ENCODE measurements around the gene IER5. TPM values are rescaled to one million over a fixed set of nuclear protein-coding genes. Genes with fewer than 3 reads are reported as not detected.
A peak's percentile ranks its signal among the peaks of the same experiment; 100 is the strongest.

Gene IER5
- total and polyA plus RNA-seq, 2 donors (not counting 1 experiment from before 2014, with no cell fraction given): 98.1 to 166 TPM

DNA sequence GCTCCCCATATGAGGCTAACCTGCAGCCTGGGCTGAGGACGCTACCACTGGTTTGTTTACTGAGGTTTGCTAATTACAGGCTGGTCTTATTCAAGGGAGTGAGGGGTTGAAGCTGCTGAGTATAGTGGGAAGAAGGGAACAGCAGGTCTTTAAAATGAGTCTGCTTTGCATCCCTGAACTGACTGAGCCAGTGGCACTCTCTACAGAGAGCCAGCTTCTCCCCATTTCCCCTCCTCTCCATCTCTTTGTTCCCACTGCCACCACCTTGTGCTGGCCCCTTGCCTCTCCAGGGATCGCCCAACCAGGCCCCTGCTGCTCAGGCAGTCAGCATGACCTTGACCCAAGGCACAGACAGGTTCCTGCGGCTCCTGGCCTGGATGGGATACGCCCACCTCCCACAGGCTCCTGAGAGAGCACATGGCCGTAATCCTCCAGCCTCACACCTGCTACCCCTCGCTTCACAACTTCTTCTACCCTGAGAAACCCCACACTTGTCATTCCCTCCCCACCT is 45.0 kb downstream of the IER5 start:
- Histone ChIP-seq H2AFZ (ENCODE audit: insufficient read depth, low read depth, low read length, poor library complexity, severe bottlenecking) (no peak overlapping the region), H3K27me3 (replicated peaks in 1 of 4; ENCODE audit: control extremely low read depth in 1 of 4, control insufficient read depth in 3 of 4, insufficient read depth in 4 of 4, low read length in 3 of 4) (no peaks in the 10 kb centered on the region), H3K4me2 (replicated peaks; ENCODE audit: low read depth, low read length, poor library complexity, severe bottlenecking) (peak overlapping the region; percentile 71), H4K20me1 (ENCODE audit: control insufficient read depth, insufficient read depth, low read length, poor library complexity, severe bottlenecking) (no peaks in the 10 kb centered on the region), H3K9ac (ENCODE audit: low read length) (no peak overlapping the region), H3K4me3 (ENCODE audit: control extremely low read depth in 1 of 5, extremely low read depth in 1 of 5, insufficient read depth in 1 of 5, low read depth in 2 of 5, low read length in 4 of 5) (peak overlapping the region in 1 of 5 experiments; percentile 31), H3K27ac (ENCODE audit: low read length in 2 of 2) (peak overlapping the region in 1 of 2 donors; percentile 38), H3K79me2 (ENCODE audit: control insufficient read depth, insufficient read depth, low read length) (peaks cover 9% of the 10 kb centered on the region), H3K4me1 (ENCODE audit: control insufficient read depth in 2 of 2, insufficient read depth in 2 of 2, low read length in 2 of 2) (peaks cover 84 to 90% of the 10 kb centered on the region in 2 donors), H3K9me3 (ENCODE audit: control extremely low read depth in 1 of 3, control insufficient read depth in 2 of 3, insufficient read depth in 1 of 3, low read length in 2 of 3) (peaks cover 0 to 7% (median 0%) of the 10 kb centered on the region in 3 donors), H3K36me3 (replicated peaks in 1 of 2; ENCODE audit: control extremely low read depth in 1 of 2, control insufficient read depth in 1 of 2, extremely low read depth in 1 of 2, insufficient read depth in 2 of 2, low read length in 1 of 2) (no peaks in the 10 kb centered on the region)
- CTCF ChIA-PET: interaction anchor here (0.9 to 2.6 kb wide), 9 partner anchors 9 to 271 kb away, joined by 3 to 12 read pairs (median 3); no protein-coding TSS in a partner anchor
- H3K27ac Mint-ChIP-seq: peak overlapping the region; percentile 99
- H3K27me3 Mint-ChIP-seq: no peaks in the 10 kb centered on the region
- TF ChIP-seq, protein P1, sequence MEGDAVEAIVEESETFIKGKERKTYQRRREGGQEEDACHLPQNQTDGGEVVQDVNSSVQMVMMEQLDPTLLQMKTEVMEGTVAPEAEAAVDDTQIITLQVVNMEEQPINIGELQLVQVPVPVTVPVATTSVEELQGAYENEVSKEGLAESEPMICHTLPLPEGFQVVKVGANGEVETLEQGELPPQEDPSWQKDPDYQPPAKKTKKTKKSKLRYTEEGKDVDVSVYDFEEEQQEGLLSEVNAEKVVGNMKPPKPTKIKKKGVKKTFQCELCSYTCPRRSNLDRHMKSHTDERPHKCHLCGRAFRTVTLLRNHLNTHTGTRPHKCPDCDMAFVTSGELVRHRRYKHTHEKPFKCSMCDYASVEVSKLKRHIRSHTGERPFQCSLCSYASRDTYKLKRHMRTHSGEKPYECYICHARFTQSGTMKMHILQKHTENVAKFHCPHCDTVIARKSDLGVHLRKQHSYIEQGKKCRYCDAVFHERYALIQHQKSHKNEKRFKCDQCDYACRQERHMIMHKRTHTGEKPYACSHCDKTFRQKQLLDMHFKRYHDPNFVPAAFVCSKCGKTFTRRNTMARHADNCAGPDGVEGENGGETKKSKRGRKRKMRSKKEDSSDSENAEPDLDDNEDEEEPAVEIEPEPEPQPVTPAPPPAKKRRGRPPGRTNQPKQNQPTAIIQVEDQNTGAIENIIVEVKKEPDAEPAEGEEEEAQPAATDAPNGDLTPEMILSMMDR (IDR thresholded peaks at IDR 0.05): no peak
- no peak for TF ChIP-seq EZH2 (IDR thresholded peaks at IDR 0.05; ENCODE audit: borderline replicate concordance, insufficient read depth, low read depth, low read length, poor library complexity, severe bottlenecking)
- 81% methylated on average over 6 of the region's 6 CpGs for WGBS (ENCODE audit: insufficient coverage)
- POLR2A ChIA-PET: interaction anchor here (0.7 to 7.2 kb wide), 4 partner anchors 29 to 118 kb away, joined by 3 to 109 read pairs (median 12); partner anchors contain the start of gene IER5
- H3K9me3 Mint-ChIP-seq (ENCODE audit: insufficient read depth): no peaks in the 10 kb centered on the region
- DNase-seq: peak; percentile 29
- intact Hi-C loops (cut with micrococcal nuclease): no loop called here
- no peak for ATAC-seq (ENCODE audit: low read depth)
- H3K4me1 Mint-ChIP-seq: peaks cover 95% of the 10 kb centered on the region
- H3K4me3 Mint-ChIP-seq: peak overlapping the region; percentile 86

- WGBS (ENCODE audit: insufficient coverage): 79% methylated on average over 8 of the region's 12 CpGs
- Histone ChIP-seq H3K27ac (ENCODE audit: low read length in 2 of 2) (peak overlapping the region in 1 of 2 donors; percentile 38), H3K9me3 (ENCODE audit: control extremely low read depth in 1 of 3, control insufficient read depth in 2 of 3, insufficient read depth in 1 of 3, low read length in 2 of 3) (peaks cover 0 to 7% (median 0%) of the 10 kb centered on the region in 3 donors), H3K4me3 (ENCODE audit: control extremely low read depth in 1 of 5, extremely low read depth in 1 of 5, insufficient read depth in 1 of 5, low read depth in 2 of 5, low read length in 4 of 5) (peak overlapping the region in 1 of 5 experiments; percentile 31), H3K4me1 (ENCODE audit: control insufficient read depth in 2 of 2, insufficient read depth in 2 of 2, low read length in 2 of 2) (peaks cover 79 to 85% of the 10 kb centered on the region in 2 donors), H4K20me1 (ENCODE audit: control insufficient read depth, insufficient read depth, low read length, poor library complexity, severe bottlenecking) (no peaks in the 10 kb centered on the region), H2AFZ (ENCODE audit: insufficient read depth, low read depth, low read length, poor library complexity, severe bottlenecking) (no peak overlapping the region), H3K36me3 (replicated peaks in 1 of 2; ENCODE audit: control extremely low read depth in 1 of 2, control insufficient read depth in 1 of 2, extremely low read depth in 1 of 2, insufficient read depth in 2 of 2, low read length in 1 of 2) (no peaks in the 10 kb centered on the region), H3K27me3 (replicated peaks in 1 of 4; ENCODE audit: control extremely low read depth in 1 of 4, control insufficient read depth in 3 of 4, insufficient read depth in 4 of 4, low read length in 3 of 4) (no peaks in the 10 kb centered on the region), H3K9ac (ENCODE audit: low read length) (no peak overlapping the region), H3K79me2 (ENCODE audit: control insufficient read depth, insufficient read depth, low read length) (peaks cover 9% of the 10 kb centered on the region), H3K4me2 (replicated peaks; ENCODE audit: low read depth, low read length, poor library complexity, severe bottlenecking) (peak overlapping the region; percentile 71)
- Mint-ChIP-seq H3K4me1 (peaks cover 95% of the 10 kb centered on the region), H3K27ac (peak overlapping the region; percentile 99), H3K4me3 (peak overlapping the region; percentile 86), H3K9me3 (ENCODE audit: insufficient read depth) (no peaks in the 10 kb centered on the region), H3K27me3 (no peaks in the 10 kb centered on the region)
- intact Hi-C loops (cut with micrococcal nuclease): loop anchor here (1.0 kb wide), 1 partner anchor 29 kb away; no protein-coding TSS in a partner anchor
- ATAC-seq (ENCODE audit: low read depth): no peak
- ChIA-PET CTCF (interaction anchor here (1.1 to 20.8 kb wide), 6 partner anchors 8 to 272 kb away, joined by 3 to 672 read pairs (median 8); partner anchors contain the start of genes IER5 and MR1), POLR2A (interaction anchor here (0.7 to 7.2 kb wide), 3 partner anchors 30 to 182 kb away, joined by 5 to 109 read pairs (median 40); partner anchors contain the start of gene IER5)
- TF ChIP-seq, protein P1 (IDR thresholded peaks at IDR 0.05): no peak
- no peak for TF ChIP-seq EZH2 (IDR thresholded peaks at IDR 0.05; ENCODE audit: borderline replicate concordance, insufficient read depth, low read depth, low read length, poor library complexity, severe bottlenecking)
- no peak for DNase-seq
Measured at GRCh38 chr1:181133969-181134418, 45.5 kb downstream of the IER5 start.
